Measurements from ENCODE around the gene PTPRG.

The PTPRG gene

GRCh38 chr3:62132027-62132602 is 570.7 kb downstream of the PTPRG start:
- POLR2A ChIA-PET (ENCODE audit: low non-redundant PET): no interaction called here
- no peak overlapping the region for H3K27ac ChIP-seq
- no peak for DNase-seq (ENCODE audit: low spot score)
- no peak for TF ChIP-seq CTCF (conservative IDR thresholded peaks at IDR 0.05; ENCODE audit: low read depth)
- CTCF ChIA-PET: no interaction called here

- H3K27ac ChIP-seq: no peak overlapping the region
- no peak for TF ChIP-seq CTCF (conservative IDR thresholded peaks at IDR 0.05; ENCODE audit: low read depth)
- no peak for DNase-seq (ENCODE audit: low spot score)
- ChIA-PET POLR2A (ENCODE audit: low non-redundant PET) (no interaction called here), CTCF (no interaction called here)
Observed at GRCh38 chr3:62133015-62133414, 571.6 kb downstream of the PTPRG start.

GRCh38 chr3:62134061-62134496 is 572.7 kb downstream of the PTPRG start:
- DNase-seq (ENCODE audit: low spot score): peak; percentile 35
- ChIA-PET CTCF (no interaction called here), POLR2A (ENCODE audit: low non-redundant PET) (no interaction called here)
- TF ChIP-seq CTCF (conservative IDR thresholded peaks at IDR 0.05; ENCODE audit: low read depth): no peak
- peak overlapping the region; percentile 72 for H3K27ac ChIP-seq

- POLR2A ChIA-PET (ENCODE audit: low non-redundant PET): no interaction called here
- no peak for TF ChIP-seq CTCF (conservative IDR thresholded peaks at IDR 0.05; ENCODE audit: low read depth)
- H3K27ac ChIP-seq: no peak overlapping the region
- no peak for DNase-seq (ENCODE audit: low spot score)
- CTCF ChIA-PET: interaction anchor here (0.6 kb wide), 1 partner anchor 20 kb away, joined by 3 read pairs; no protein-coding TSS in a partner anchor
Observed at GRCh38 chr3:62135741-62136140, 574.4 kb downstream of the PTPRG start.

- ChIA-PET POLR2A (ENCODE audit: low non-redundant PET) (no interaction called here), CTCF (no interaction called here)
- no peak for TF ChIP-seq CTCF (conservative IDR thresholded peaks at IDR 0.05; ENCODE audit: low read depth)
- no peak overlapping the region for H3K27ac ChIP-seq
- DNase-seq (ENCODE audit: low spot score): no peak
Observed at GRCh38 chr3:62139957-62140356, 578.6 kb downstream of the PTPRG start.

GRCh38 chr3:62142331-62143085 is 581.1 kb downstream of the PTPRG start:
- ChIA-PET CTCF (no interaction called here), POLR2A (ENCODE audit: low non-redundant PET) (no interaction called here)
- no peak for DNase-seq (ENCODE audit: low spot score)
- no peak for TF ChIP-seq CTCF (conservative IDR thresholded peaks at IDR 0.05; ENCODE audit: low read depth)
- H3K27ac ChIP-seq: no peak overlapping the region

Data from RWPE1 (cell line).